ENCODE data around the gene DHX36.

The DHX36 gene

GRCh38 chr3:154310840-154311239, 13.4 kb downstream of the DHX36 start:
- Histone ChIP-seq H3K36me3 (ENCODE audit: insufficient read depth, low read length) (peaks cover 7% of the 10 kb centered on the region; the same call in 1 of the 2 replicates), H3K4me1 (ENCODE audit: insufficient read depth, low read length) (no peaks in the 10 kb centered on the region)

GRCh38 chr3:154307363-154307762, 16.9 kb downstream of the DHX36 start:
- H3K36me3 ChIP-seq (ENCODE audit: insufficient read depth, low read length) = peaks cover 13% of the 10 kb centered on the region
- no peaks in the 10 kb centered on the region for H3K9me3 ChIP-seq (ENCODE audit: control insufficient read depth, insufficient read depth, low read length)
- H3K4me1 ChIP-seq (ENCODE audit: insufficient read depth, low read length) = no peaks in the 10 kb centered on the region
- no peak overlapping the region for H3K9ac ChIP-seq (ENCODE audit: low read depth, low read length)

More at GRCh38 chr3:154310840-154311239, 13.4 kb downstream of the DHX36 start:
- H3K9me3 ChIP-seq (ENCODE audit: control insufficient read depth, insufficient read depth, low read length) = no peaks in the 10 kb centered on the region
- H3K9ac ChIP-seq (ENCODE audit: low read depth, low read length) = no peak overlapping the region

GRCh38 chr3:154304936-154305335, 19.4 kb downstream of the DHX36 start:
- H3K9ac ChIP-seq (ENCODE audit: low read depth, low read length) = no peak overlapping the region
- H3K4me1 ChIP-seq (ENCODE audit: insufficient read depth, low read length) = no peaks in the 10 kb centered on the region
- H3K36me3 ChIP-seq (ENCODE audit: insufficient read depth, low read length) = peaks cover 22% of the 10 kb centered on the region
- H3K9me3 ChIP-seq (ENCODE audit: control insufficient read depth, insufficient read depth, low read length) = no peaks in the 10 kb centered on the region

GRCh38 chr3:154304116-154304786, 20.0 kb downstream of the DHX36 start:
- H3K9me3 ChIP-seq (ENCODE audit: control insufficient read depth, insufficient read depth, low read length) = no peaks in the 10 kb centered on the region
- no peak overlapping the region for H3K9ac ChIP-seq (ENCODE audit: low read depth, low read length)
- no peaks in the 10 kb centered on the region for H3K4me1 ChIP-seq (ENCODE audit: insufficient read depth, low read length)
- H3K36me3 ChIP-seq (ENCODE audit: insufficient read depth, low read length) = peaks cover 22% of the 10 kb centered on the region

GRCh38 chr3:154301561-154301960, 22.7 kb downstream of the DHX36 start:
- peaks cover 22% of the 10 kb centered on the region for H3K36me3 ChIP-seq (ENCODE audit: insufficient read depth, low read length)
- H3K9ac ChIP-seq (ENCODE audit: low read depth, low read length) = no peak overlapping the region
- no peaks in the 10 kb centered on the region for H3K9me3 ChIP-seq (ENCODE audit: control insufficient read depth, insufficient read depth, low read length)
- no peaks in the 10 kb centered on the region for H3K4me1 ChIP-seq (ENCODE audit: insufficient read depth, low read length)

GRCh38 chr3:154294016-154294415, 30.3 kb downstream of the DHX36 start:
- H3K36me3 ChIP-seq (ENCODE audit: insufficient read depth, low read length) = peaks cover 7% of the 10 kb centered on the region
- no peaks in the 10 kb centered on the region for H3K4me1 ChIP-seq (ENCODE audit: insufficient read depth, low read length)
- no peak overlapping the region for H3K9ac ChIP-seq (ENCODE audit: low read depth, low read length)
- H3K9me3 ChIP-seq (ENCODE audit: control insufficient read depth, insufficient read depth, low read length) = no peaks in the 10 kb centered on the region

- Histone ChIP-seq H3K9ac (ENCODE audit: low read depth, low read length) (no peak overlapping the region), H3K9me3 (ENCODE audit: control insufficient read depth, insufficient read depth, low read length) (no peaks in the 10 kb centered on the region), H3K4me1 (ENCODE audit: insufficient read depth, low read length) (no peaks in the 10 kb centered on the region), H3K36me3 (ENCODE audit: insufficient read depth, low read length) (peaks cover 15% of the 10 kb centered on the region)
These were observed 34.1 kb downstream of the DHX36 start for GRCh38 chr3:154290187-154290586.

GRCh38 chr3:154285221-154285620, 39.1 kb downstream of the DHX36 start:
- Histone ChIP-seq H3K9ac (ENCODE audit: low read depth, low read length) (no peak overlapping the region), H3K36me3 (ENCODE audit: insufficient read depth, low read length) (peaks cover 37% of the 10 kb centered on the region), H3K4me1 (ENCODE audit: insufficient read depth, low read length) (no peaks in the 10 kb centered on the region), H3K9me3 (ENCODE audit: control insufficient read depth, insufficient read depth, low read length) (no peaks in the 10 kb centered on the region)

GRCh38 chr3:154280161-154280560, 44.1 kb downstream of the DHX36 start:
- no peak overlapping the region for H3K9ac ChIP-seq (ENCODE audit: low read depth, low read length)
- no peaks in the 10 kb centered on the region for H3K4me1 ChIP-seq (ENCODE audit: insufficient read depth, low read length)
- H3K9me3 ChIP-seq (ENCODE audit: control insufficient read depth, insufficient read depth, low read length) = no peaks in the 10 kb centered on the region
- H3K36me3 ChIP-seq (ENCODE audit: insufficient read depth, low read length) = peaks cover 34% of the 10 kb centered on the region

- H3K4me1 ChIP-seq (ENCODE audit: insufficient read depth, low read length) = no peaks in the 10 kb centered on the region
- no peak overlapping the region for H3K9ac ChIP-seq (ENCODE audit: low read depth, low read length)
- H3K36me3 ChIP-seq (ENCODE audit: insufficient read depth, low read length) = peaks cover 28% of the 10 kb centered on the region
- H3K9me3 ChIP-seq (ENCODE audit: control insufficient read depth, insufficient read depth, low read length) = no peaks in the 10 kb centered on the region
These were observed 48.3 kb downstream of the DHX36 start for GRCh38 chr3:154275965-154276364.

GRCh38 chr3:154275292-154275691, 49.0 kb downstream of the DHX36 start:
- Histone ChIP-seq H3K9me3 (ENCODE audit: control insufficient read depth, insufficient read depth, low read length) (0 out of 2 replicates have a peak, but pooled peaks cover under 1% of the 10 kb centered on the region), H3K4me1 (ENCODE audit: insufficient read depth, low read length) (no peaks in the 10 kb centered on the region), H3K36me3 (ENCODE audit: insufficient read depth, low read length) (peaks cover 25% of the 10 kb centered on the region; the same call in 1 of the 2 replicates), H3K9ac (ENCODE audit: low read depth, low read length) (no peak overlapping the region)

- Histone ChIP-seq H3K9me3 (ENCODE audit: control insufficient read depth, insufficient read depth, low read length) (0 out of 2 replicates have a peak, but pooled peaks cover 7% of the 10 kb centered on the region), H3K4me1 (ENCODE audit: insufficient read depth, low read length) (no peaks in the 10 kb centered on the region), H3K36me3 (ENCODE audit: insufficient read depth, low read length) (peaks cover 23% of the 10 kb centered on the region; the same call in 1 of the 2 replicates), H3K9ac (ENCODE audit: low read depth, low read length) (no peak overlapping the region)
These were observed 49.9 kb downstream of the DHX36 start for GRCh38 chr3:154274348-154274747.

- Histone ChIP-seq H3K9ac (ENCODE audit: low read depth, low read length) (no peak overlapping the region), H3K36me3 (ENCODE audit: insufficient read depth, low read length) (peaks cover 19% of the 10 kb centered on the region; the same call in 1 of the 2 replicates), H3K4me1 (ENCODE audit: insufficient read depth, low read length) (no peaks in the 10 kb centered on the region), H3K9me3 (ENCODE audit: control insufficient read depth, insufficient read depth, low read length) (peaks cover 7% of the 10 kb centered on the region; the same call in 1 of the 2 replicates)
These were observed 50.9 kb downstream of the DHX36 start for GRCh38 chr3:154273381-154273780.

GRCh38 chr3:154254527-154254926, 69.8 kb downstream of the DHX36 start:
- H3K9me3 ChIP-seq (ENCODE audit: control insufficient read depth, insufficient read depth, low read length) = no peaks in the 10 kb centered on the region
- peaks cover 28% of the 10 kb centered on the region for H3K36me3 ChIP-seq (ENCODE audit: insufficient read depth, low read length)
- H3K9ac ChIP-seq (ENCODE audit: low read depth, low read length) = no peak overlapping the region
- 0 out of 2 replicates have a peak, but pooled peaks cover 3% of the 10 kb centered on the region for H3K4me1 ChIP-seq (ENCODE audit: insufficient read depth, low read length)
